Measurements from ENCODE around the gene CCDC8.

DNA sequence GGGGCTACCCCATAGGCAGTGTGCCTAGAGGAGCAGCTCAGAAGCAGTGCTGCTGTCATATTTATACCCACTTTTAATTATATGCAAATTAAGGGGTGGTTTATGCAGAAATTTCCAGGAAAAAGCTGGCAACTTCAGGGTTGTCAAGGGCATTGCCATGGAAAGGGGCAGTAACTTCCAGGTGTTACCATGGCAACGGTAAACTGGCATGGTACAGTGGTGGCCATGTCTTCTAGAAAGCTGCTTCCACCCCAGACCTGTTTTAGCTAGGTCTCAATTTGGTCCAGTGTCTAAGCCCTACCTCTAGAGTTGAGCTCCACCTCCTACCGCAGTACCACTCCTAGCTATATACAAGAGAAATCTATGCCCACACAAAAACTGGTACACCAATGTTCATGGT lies 46.7 kb upstream of the CCDC8 start:
- no peak for TF ChIP-seq TSHZ1 (CRISPR knock-in tag; IDR thresholded peaks at IDR 0.05)
- TF ChIP-seq KDM5B (IDR thresholded peaks at IDR 0.05; ENCODE audit: insufficient replicate concordance, low read depth, low read length): no peak
- TF ChIP-seq FOSL1 (tag; conservative IDR thresholded peaks at IDR 0.05): no peak
- TF ChIP-seq TRIM28 (IDR thresholded peaks at IDR 0.05): no peak
- TF ChIP-seq ZNF584 (CRISPR knock-in tag; IDR thresholded peaks at IDR 0.05; ENCODE audit: low read depth): no peak
- TF ChIP-seq MAFG (tag; conservative IDR thresholded peaks at IDR 0.05): no peak
- TF ChIP-seq CCAR2 (IDR thresholded peaks at IDR 0.05; ENCODE audit: low read depth, low read length): no peak
- TF ChIP-seq, protein P1, sequence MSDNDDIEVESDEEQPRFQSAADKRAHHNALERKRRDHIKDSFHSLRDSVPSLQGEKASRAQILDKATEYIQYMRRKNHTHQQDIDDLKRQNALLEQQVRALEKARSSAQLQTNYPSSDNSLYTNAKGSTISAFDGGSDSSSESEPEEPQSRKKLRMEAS (CRISPR knock-in tag; IDR thresholded peaks at IDR 0.05): no peak
